NB4 (cell line): Measurements from ENCODE around the gene CREB3L2.

Experiments used
- DNase-seq: peaks from one replicate; pipeline ENCODE4 v3.0.0; 2010; ENCODE audit warnings: low read depth
- H3K4me3 ChIP-seq: one replicate; pipeline ENCODE4 v1.5.1; 2011; ENCODE audit warnings: mild to moderate bottlenecking, low read depth, low read length, moderate library complexity
- MYC ChIP-seq: IDR thresholded peaks from 2 replicates; pipeline ENCODE4 v1.6.1; 2011; ENCODE audit warnings: low read depth, low read length
- POLR2A ChIP-seq: IDR thresholded peaks from 2 replicates; pipeline ENCODE4 v1.6.1; 2011; ENCODE audit warnings: mild to moderate bottlenecking; ENCODE audit not compliant: insufficient read length; ENCODE audit errors: extremely low read depth
- TF ChIP-seq, protein P1 (sequence below): IDR thresholded peaks from 2 replicates; pipeline ENCODE4 v1.6.1; 2011; ENCODE audit warnings: low read depth, low read length
- TF ChIP-seq, protein P2 (sequence below): IDR thresholded peaks from one replicate; pipeline ENCODE4 v1.5.1; 2012; ENCODE audit warnings: low read depth, low read length

The CREB3L2 gene

DNA sequence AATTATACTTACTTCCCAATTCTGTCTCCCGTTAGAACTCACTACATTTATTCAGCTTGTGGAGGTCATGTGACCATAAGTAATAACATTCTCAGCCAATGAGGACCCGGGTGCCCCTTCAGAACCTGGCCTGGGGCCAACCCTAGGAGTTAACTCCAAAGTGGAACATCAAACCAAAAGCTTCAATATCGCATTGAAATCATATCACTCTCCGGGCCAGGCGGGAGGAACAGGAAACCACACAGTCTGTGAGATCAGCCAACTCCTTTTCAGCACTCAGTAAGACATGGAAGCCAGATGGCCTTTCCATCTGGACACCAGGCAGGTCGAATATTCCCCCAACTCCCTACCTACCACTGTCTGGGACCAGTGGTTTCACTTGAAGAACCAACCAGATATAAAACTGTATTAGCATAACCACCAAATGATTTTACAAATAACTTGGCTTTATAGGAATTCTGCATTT lies 5.5 kb downstream of the CREB3L2 start:
- no peak for TF ChIP-seq POLR2A
- H3K4me3 ChIP-seq, result peak overlapping the region; percentile 27
- DNase-seq, result peak; percentile 83

DNA sequence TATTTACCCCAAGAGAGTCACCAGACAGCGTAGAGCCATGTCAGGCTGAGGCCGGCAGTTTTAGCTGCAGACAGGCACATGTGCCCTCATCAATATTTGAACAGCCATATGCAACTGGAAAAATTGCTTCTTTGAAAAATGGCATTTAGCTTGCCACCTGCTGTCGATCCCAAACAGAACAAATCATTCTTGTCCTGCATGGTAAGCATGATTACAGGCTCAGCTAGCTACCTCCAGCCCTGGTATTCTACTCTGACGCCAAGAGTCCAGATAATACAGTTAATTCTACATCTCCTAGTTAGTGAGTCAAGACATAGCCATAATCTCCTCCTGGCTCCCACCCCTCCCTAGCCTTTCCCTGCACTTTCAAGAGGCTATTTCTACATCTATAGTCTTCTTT lies 7.7 kb downstream of the CREB3L2 start:
- no peak overlapping the region for H3K4me3 ChIP-seq
- no peak for DNase-seq
- TF ChIP-seq, protein P1, sequence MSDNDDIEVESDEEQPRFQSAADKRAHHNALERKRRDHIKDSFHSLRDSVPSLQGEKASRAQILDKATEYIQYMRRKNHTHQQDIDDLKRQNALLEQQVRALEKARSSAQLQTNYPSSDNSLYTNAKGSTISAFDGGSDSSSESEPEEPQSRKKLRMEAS, result no peak
- TF ChIP-seq POLR2A, result no peak
- no peak for TF ChIP-seq MYC
- TF ChIP-seq, protein P2, sequence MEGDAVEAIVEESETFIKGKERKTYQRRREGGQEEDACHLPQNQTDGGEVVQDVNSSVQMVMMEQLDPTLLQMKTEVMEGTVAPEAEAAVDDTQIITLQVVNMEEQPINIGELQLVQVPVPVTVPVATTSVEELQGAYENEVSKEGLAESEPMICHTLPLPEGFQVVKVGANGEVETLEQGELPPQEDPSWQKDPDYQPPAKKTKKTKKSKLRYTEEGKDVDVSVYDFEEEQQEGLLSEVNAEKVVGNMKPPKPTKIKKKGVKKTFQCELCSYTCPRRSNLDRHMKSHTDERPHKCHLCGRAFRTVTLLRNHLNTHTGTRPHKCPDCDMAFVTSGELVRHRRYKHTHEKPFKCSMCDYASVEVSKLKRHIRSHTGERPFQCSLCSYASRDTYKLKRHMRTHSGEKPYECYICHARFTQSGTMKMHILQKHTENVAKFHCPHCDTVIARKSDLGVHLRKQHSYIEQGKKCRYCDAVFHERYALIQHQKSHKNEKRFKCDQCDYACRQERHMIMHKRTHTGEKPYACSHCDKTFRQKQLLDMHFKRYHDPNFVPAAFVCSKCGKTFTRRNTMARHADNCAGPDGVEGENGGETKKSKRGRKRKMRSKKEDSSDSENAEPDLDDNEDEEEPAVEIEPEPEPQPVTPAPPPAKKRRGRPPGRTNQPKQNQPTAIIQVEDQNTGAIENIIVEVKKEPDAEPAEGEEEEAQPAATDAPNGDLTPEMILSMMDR, result no peak

DNA sequence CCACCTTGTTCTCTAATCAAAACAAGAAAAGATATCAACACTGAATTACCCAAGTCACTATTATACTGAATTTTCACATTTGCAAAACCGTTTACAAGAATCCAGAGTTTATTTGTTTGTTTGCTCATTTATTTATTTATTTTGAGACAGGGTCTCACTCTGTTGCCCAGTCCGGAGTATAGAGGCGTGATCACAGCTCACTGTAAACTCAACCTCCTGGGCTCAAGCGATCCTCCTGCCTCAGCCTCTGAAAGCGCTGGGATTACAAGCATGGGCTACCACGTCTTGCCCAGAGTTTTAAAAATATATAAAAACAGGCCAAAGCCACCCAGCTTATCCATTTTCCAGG lies 8.5 kb downstream of the CREB3L2 start:
- no peak for TF ChIP-seq POLR2A
- no peak for TF ChIP-seq MYC
- TF ChIP-seq, protein P1, result no peak
- TF ChIP-seq, protein P2, result no peak
- no peak overlapping the region for H3K4me3 ChIP-seq
- no peak for DNase-seq

DNA sequence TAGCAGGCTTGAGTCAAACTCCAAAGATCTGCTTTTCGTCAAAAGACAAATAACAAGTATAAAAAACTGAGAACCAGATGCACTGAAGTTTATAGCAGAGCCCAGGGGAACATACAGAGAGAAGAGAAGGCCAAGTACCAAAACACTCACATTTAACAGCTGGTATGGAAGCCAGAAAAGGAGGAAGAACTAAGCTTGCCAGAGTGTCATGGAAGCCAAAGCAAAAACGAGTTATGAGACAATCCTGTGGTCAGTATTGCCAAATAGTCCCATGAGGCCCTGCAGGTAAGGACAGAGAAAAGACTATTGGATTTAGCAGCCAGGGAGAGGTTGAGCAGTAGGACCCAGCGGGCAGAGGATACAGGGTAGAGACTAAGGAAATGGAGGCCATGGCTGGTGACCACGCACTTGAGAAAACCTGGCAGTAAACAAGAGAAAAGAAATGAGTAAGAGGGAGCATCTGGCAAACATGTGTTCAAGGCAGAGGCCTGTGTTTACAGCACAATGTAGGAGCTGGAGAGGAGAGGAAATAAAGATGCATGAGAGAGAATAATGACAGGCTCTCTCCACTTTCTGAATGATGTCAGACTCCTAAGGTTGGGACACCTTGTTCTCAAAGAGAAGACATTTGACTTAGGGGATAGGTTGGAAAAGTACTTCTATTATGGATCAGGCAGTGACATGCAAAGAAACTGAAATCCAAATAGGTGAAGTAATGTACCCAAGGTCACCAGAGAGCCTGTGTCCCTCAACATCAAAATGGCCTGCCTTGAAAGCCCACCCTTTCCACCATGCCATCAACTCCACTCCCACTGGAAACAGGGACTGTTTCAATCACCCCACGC lies 9.1 kb downstream of the CREB3L2 start:
- TF ChIP-seq POLR2A, result no peak
- TF ChIP-seq, protein P2, result no peak
- TF ChIP-seq, protein P1, result peak; percentile 94
- TF ChIP-seq MYC, result peak; percentile 87
- DNase-seq, result peak; percentile 97
- H3K4me3 ChIP-seq, result no peak overlapping the region

DNA sequence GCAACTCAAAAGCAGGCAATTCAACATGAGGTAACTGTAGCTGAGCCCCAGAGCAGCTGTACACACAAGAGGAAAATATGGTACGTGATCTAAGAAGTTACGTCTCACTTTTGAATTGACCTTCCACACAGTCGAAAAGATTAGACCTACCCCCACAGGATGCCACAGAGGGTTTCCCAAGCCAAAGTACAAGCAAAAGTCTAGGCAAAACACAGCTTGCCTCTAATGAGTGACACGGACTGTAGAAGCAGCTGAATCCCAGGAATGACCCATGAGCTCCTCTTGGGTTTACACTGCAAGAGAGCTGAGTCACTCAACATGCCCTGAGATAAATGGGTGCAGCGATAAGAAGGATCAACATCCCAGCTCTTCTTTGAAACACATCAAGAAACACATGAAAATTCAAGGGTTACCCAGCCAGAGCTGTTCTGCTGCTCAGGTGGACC lies 9.8 kb downstream of the CREB3L2 start:
- TF ChIP-seq, protein P2, result no peak
- TF ChIP-seq POLR2A, result no peak
- no peak for TF ChIP-seq MYC
- TF ChIP-seq, protein P1, result no peak
- no peak overlapping the region for H3K4me3 ChIP-seq
- DNase-seq, result no peak

DNA sequence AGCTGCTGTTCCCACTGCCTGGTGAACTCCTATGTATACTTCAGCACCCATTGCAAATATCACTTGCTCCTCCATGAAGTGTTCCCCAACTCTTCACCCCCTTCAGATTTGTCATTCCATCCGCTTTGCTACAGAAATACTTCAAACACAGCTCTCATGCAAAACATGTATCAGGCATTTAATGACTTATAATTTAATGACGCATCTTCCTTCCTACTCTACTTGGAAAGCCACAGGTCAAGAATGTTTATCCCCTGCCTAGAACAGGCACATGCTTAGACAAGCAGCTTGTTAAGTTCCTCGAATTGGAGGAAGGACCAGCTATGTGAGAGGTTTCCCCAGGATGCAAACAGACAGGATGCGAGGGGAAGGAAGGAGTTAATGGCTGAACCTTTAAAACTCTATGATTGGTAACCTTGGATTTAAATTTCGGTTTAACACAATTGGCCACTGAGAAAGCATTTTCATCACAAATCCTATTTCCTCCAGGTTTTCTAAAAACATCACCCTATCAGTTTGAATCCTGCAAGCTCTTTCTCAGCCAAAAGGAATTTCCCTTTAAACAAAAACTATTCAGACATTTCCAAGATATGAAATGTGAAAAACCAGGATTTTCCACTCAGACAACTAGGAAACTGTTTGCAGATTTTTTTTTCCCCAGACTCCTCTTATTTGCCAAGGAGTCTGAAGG lies 11.5 kb downstream of the CREB3L2 start:
- TF ChIP-seq MYC (no peak), POLR2A (no peak)
- TF ChIP-seq, protein P1, result no peak
- TF ChIP-seq, protein P2, result no peak
- DNase-seq, result no peak
- no peak overlapping the region for H3K4me3 ChIP-seq
